Fibroblast of villous mesenchyme (primary cell): ENCODE measurements around the gene TLR9. TPM values are rescaled to one million over a fixed set of nuclear protein-coding genes. Genes with fewer than 3 reads are reported as not detected.
A peak's percentile ranks its signal among the peaks of the same experiment; 100 is the strongest.

Experiments
- DNase-seq: peaks from one replicate; pipeline ENCODE4 v3.0.0-alpha.2; 2010; ENCODE audit warnings: low read depth
- H3K4me3 ChIP-seq: 2 replicates; pipeline ENCODE4 v1.5.1; 2011; ENCODE audit warnings: low read depth, mild to moderate bottlenecking, low read length
- CTCF ChIP-seq: IDR thresholded peaks from 2 replicates; pipeline ENCODE4 v1.5.1; 2012; ENCODE audit warnings: low read depth, mild to moderate bottlenecking, low read length; ENCODE audit not compliant: insufficient read depth
- total RNA-seq: library from RNA; depleted of rRNA; stranded (reverse); fragments of >200 nt; gene quantifications from 2 replicates; pipeline ENCODE4 v1.2.3, GENCODE V29; 2012

Gene TLR9
- total RNA-seq, 1 donor = not detected

GRCh38 chr3:52262447-52262846 lies 37.0 kb upstream of the TLR9 start:
- DNase-seq = no peak
- TF ChIP-seq CTCF = no peak
- no peak overlapping the region for H3K4me3 ChIP-seq

GRCh38 chr3:52259448-52259847 lies 34.0 kb upstream of the TLR9 start:
- DNase-seq = no peak
- no peak for TF ChIP-seq CTCF
- no peak overlapping the region for H3K4me3 ChIP-seq

- no peak for TF ChIP-seq CTCF
- no peak overlapping the region for H3K4me3 ChIP-seq
- DNase-seq = no peak
Measured at GRCh38 chr3:52259035-52259434, 33.6 kb upstream of the TLR9 start.

- no peak overlapping the region for H3K4me3 ChIP-seq
- DNase-seq = peak; percentile 50
- no peak for TF ChIP-seq CTCF
Measured at GRCh38 chr3:52257911-52258310, 32.5 kb upstream of the TLR9 start.

- TF ChIP-seq CTCF = no peak
- no peak for DNase-seq
- H3K4me3 ChIP-seq = no peak overlapping the region
Measured at GRCh38 chr3:52256622-52257021, 31.2 kb upstream of the TLR9 start.

GRCh38 chr3:52256159-52256558 lies 30.7 kb upstream of the TLR9 start:
- no peak for TF ChIP-seq CTCF
- no peak overlapping the region for H3K4me3 ChIP-seq
- DNase-seq = no peak

- no peak overlapping the region for H3K4me3 ChIP-seq
- TF ChIP-seq CTCF = no peak
- DNase-seq = no peak
Measured at GRCh38 chr3:52254608-52255007, 29.2 kb upstream of the TLR9 start.
